Astrocyte (in vitro differentiated cells and primary cell): ENCODE data around the gene GATA6.
A peak's percentile ranks its signal among the peaks of the same experiment; 100 is the strongest.

ENCODE experiments used
- EZH2 ChIP-seq: IDR thresholded peaks from 2 replicates; pipeline ENCODE4 v1.6.1; 2012; ENCODE audit warnings: mild to moderate bottlenecking, low read length, inconsistent platforms; ENCODE audit not compliant: insufficient read depth
- TF ChIP-seq, protein P1 (sequence below): IDR thresholded peaks from 2 replicates; pipeline ENCODE4 v1.5.1; 2011; ENCODE audit warnings: low read depth, mild to moderate bottlenecking, inconsistent platforms, low read length, moderate library complexity; ENCODE audit not compliant: insufficient read depth

DNA sequence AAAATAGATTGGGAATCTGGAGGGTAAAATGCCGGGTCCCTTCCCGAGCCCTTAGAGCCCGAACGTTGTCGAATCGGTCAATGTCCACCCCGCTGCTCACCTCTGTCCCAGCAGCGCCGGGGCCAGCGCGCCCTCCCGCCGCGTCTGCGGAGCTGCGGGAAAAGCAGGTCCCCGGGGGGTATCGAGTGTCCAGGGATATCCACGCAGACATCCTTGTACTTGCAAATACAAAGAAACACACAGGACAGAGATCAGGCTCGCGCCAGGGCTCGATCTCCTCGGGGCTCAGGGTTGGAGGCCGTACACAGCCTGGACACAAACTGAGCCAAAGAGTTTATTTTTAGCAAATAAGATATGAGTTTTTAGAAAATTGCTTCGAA, 2.3 kb upstream of the GATA6 start:
- TF ChIP-seq, protein P1, sequence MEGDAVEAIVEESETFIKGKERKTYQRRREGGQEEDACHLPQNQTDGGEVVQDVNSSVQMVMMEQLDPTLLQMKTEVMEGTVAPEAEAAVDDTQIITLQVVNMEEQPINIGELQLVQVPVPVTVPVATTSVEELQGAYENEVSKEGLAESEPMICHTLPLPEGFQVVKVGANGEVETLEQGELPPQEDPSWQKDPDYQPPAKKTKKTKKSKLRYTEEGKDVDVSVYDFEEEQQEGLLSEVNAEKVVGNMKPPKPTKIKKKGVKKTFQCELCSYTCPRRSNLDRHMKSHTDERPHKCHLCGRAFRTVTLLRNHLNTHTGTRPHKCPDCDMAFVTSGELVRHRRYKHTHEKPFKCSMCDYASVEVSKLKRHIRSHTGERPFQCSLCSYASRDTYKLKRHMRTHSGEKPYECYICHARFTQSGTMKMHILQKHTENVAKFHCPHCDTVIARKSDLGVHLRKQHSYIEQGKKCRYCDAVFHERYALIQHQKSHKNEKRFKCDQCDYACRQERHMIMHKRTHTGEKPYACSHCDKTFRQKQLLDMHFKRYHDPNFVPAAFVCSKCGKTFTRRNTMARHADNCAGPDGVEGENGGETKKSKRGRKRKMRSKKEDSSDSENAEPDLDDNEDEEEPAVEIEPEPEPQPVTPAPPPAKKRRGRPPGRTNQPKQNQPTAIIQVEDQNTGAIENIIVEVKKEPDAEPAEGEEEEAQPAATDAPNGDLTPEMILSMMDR, result no peak
- TF ChIP-seq EZH2, result peak; percentile 67
